Panc1 (cell line): ENCODE measurements around the gene OR2AJ1.

ENCODE experiments used
- CTCF ChIP-seq: fragments of 450-650 bp; IDR thresholded peaks from 2 replicates; pipeline ENCODE4 v1.5.1; 2017; ENCODE audit warnings: mild to moderate bottlenecking
- POLR2AphosphoS5 ChIP-seq: IDR thresholded peaks from 2 replicates; pipeline ENCODE4 v1.6.1; 2012; ENCODE audit warnings: mild to moderate bottlenecking, low read depth, low read length, moderate library complexity
- REST ChIP-seq, 2 experiments: IDR thresholded peaks; 2 replicates each; pipeline ENCODE4 v1.6.1; 2011 to 2012; ENCODE audit warnings: low read depth in 2 of 2, control low read depth in 1 of 2, low read length in 1 of 2, mild to moderate bottlenecking in 1 of 2, moderate library complexity in 1 of 2; ENCODE audit not compliant: insufficient read depth in 1 of 2

- TF ChIP-seq POLR2AphosphoS5 (no peak), CTCF (no peak), REST (IDR thresholded peaks at IDR 0.05; ENCODE audit: insufficient read depth in 1 of 2, low read depth in 2 of 2, low read length in 1 of 2) (no peak)
These were observed 15.9 kb upstream of the OR2AJ1 start for GRCh38 chr1:247908766-247909165.
